GM12891 (cell line): ENCODE measurements around the gene DIRAS1.
"Not testable (repeated sequence)": the region's sequence is repeated elsewhere in the genome, so short reads cannot be mapped to it uniquely, and the experiment has no call there.

Experiments used
- DNase-seq: peaks from one replicate; pipeline ENCODE4 v3.0.0; 2011; ENCODE audit warnings: low spot score; ENCODE audit not compliant: insufficient read length
- FAIRE-seq: peaks from 2 replicates; lab custom pipeline; 2011; peaks lifted over from hg19 to GRCh38; lab: Jason Lieb, UNC
- PAX5 ChIP-seq: IDR thresholded peaks from 2 replicates; pipeline ENCODE4 v1.6.1; 2011; ENCODE audit warnings: low read length, moderate library complexity, mild to moderate bottlenecking; ENCODE audit not compliant: insufficient read depth, severe bottlenecking
- POLR2A ChIP-seq: IDR thresholded peaks from 2 replicates; pipeline ENCODE4 v1.6.1; 2011; ENCODE audit warnings: low read depth, low read length, control low read depth
- POLR2AphosphoS5 ChIP-seq: IDR thresholded peaks from 2 replicates; pipeline ENCODE4 v1.6.1; 2011; ENCODE audit warnings: low read depth, low read length, control low read depth
- POU2F2 ChIP-seq: IDR thresholded peaks from 2 replicates; pipeline ENCODE4 v1.6.1; 2011; ENCODE audit warnings: low read depth, mild to moderate bottlenecking, control low read depth, low read length, moderate library complexity
- SPI1 ChIP-seq: IDR thresholded peaks from 2 replicates; pipeline ENCODE4 v1.6.1; 2011; ENCODE audit warnings: low read depth, low read length, control low read depth
- TAF1 ChIP-seq: IDR thresholded peaks from 2 replicates; pipeline ENCODE4 v1.6.1; 2011; ENCODE audit warnings: low read depth, low read length, control low read depth

Gene DIRAS1

GRCh38 chr19:2714531-2715269 is 6.5 kb downstream of the DIRAS1 start:
- TF ChIP-seq SPI1 (no peak), POLR2A (no peak), POLR2AphosphoS5 (no peak), POU2F2 (no peak), TAF1 (no peak), PAX5 (no peak)

GRCh38 chr19:2714102-2714501 is 7.1 kb downstream of the DIRAS1 start:
- FAIRE-seq, DNase-seq: not testable (repeated sequence)

More at GRCh38 chr19:2714531-2715269, 6.5 kb downstream of the DIRAS1 start:
- DNase-seq (no peak), FAIRE-seq (no peak)

- not testable (repeated sequence) for FAIRE-seq, DNase-seq
Measured at GRCh38 chr19:2713170-2713569, 8.0 kb downstream of the DIRAS1 start.

GRCh38 chr19:2711875-2712205 is 9.3 kb downstream of the DIRAS1 start:
- DNase-seq (no peak), FAIRE-seq (peak; percentile 71)
- TF ChIP-seq SPI1 = no peak
- no peak for TF ChIP-seq POLR2A
- no peak for TF ChIP-seq PAX5
- no peak for TF ChIP-seq TAF1
- no peak for TF ChIP-seq POU2F2
- TF ChIP-seq POLR2AphosphoS5 = no peak

- FAIRE-seq = peak; percentile 62
Measured at GRCh38 chr19:2711172-2711874, 9.8 kb downstream of the DIRAS1 start.

GRCh38 chr19:2706251-2706650 is 14.9 kb downstream of the DIRAS1 start:
- DNase-seq = no peak
- TF ChIP-seq POLR2A (no peak), TAF1 (no peak), SPI1 (no peak), POLR2AphosphoS5 (no peak), PAX5 (no peak), POU2F2 (no peak)
- no peak for FAIRE-seq

More at GRCh38 chr19:2711172-2711874, 9.8 kb downstream of the DIRAS1 start:
- TF ChIP-seq POLR2AphosphoS5 (no peak), POLR2A (no peak), POU2F2 (no peak), TAF1 (no peak), PAX5 (no peak), SPI1 (no peak)
- no peak for DNase-seq

- DNase-seq (no peak), FAIRE-seq (no peak)
- no peak for TF ChIP-seq POU2F2
- no peak for TF ChIP-seq PAX5
- no peak for TF ChIP-seq SPI1
- no peak for TF ChIP-seq POLR2A
- no peak for TF ChIP-seq TAF1
- no peak for TF ChIP-seq POLR2AphosphoS5
Measured at GRCh38 chr19:2703691-2704216, 17.4 kb downstream of the DIRAS1 start.

- FAIRE-seq = no peak
Measured at GRCh38 chr19:2703077-2703437, 18.1 kb downstream of the DIRAS1 start.

GRCh38 chr19:2702170-2703076 is 18.7 kb downstream of the DIRAS1 start, which contains the start of gene GNG7:
Gene GNG7, minus strand, starts transcription at chr19:2702694. Its CDS starts 182,006 bp downstream, at chr19:2520688.
- FAIRE-seq = peak; percentile 91
- TF ChIP-seq POLR2AphosphoS5 = no peak
- TF ChIP-seq POU2F2 = no peak
- no peak for TF ChIP-seq POLR2A
- no peak for TF ChIP-seq PAX5
- no peak for TF ChIP-seq TAF1
- TF ChIP-seq SPI1 = no peak

More at GRCh38 chr19:2703077-2703437, 18.1 kb downstream of the DIRAS1 start:
- DNase-seq = no peak
- no peak for TF ChIP-seq TAF1
- TF ChIP-seq POLR2A = no peak
- no peak for TF ChIP-seq POLR2AphosphoS5
- no peak for TF ChIP-seq POU2F2
- TF ChIP-seq PAX5 = no peak
- TF ChIP-seq SPI1 = no peak

More at GRCh38 chr19:2702170-2703076, 18.7 kb downstream of the DIRAS1 start, which contains the start of gene GNG7:
- DNase-seq = peak; percentile 99
